SK-N-MC (cell line): Measurements from ENCODE around the gene AMMECR1.

Experiments
- EZH2 ChIP-seq: fragments of 200-600 bp; sonication (generic); IDR thresholded peaks from one replicate; pipeline ENCODE4 v1.6.1; 2017; ENCODE audit warnings: antibody characterized with exemption
- FOXP2 ChIP-seq: optimal IDR thresholded peaks from 2 replicates; pipeline ENCODE3; 2011; ENCODE audit warnings: mild to moderate bottlenecking, moderate library complexity; ENCODE audit not compliant: insufficient read depth; ENCODE audit errors: extremely low read length, control extremely low read depth
- POLR2AphosphoS5 ChIP-seq: IDR thresholded peaks from 2 replicates; pipeline ENCODE4 v1.6.1; 2012; ENCODE audit warnings: mild to moderate bottlenecking, low read depth, low read length, borderline replicate concordance

DNA sequence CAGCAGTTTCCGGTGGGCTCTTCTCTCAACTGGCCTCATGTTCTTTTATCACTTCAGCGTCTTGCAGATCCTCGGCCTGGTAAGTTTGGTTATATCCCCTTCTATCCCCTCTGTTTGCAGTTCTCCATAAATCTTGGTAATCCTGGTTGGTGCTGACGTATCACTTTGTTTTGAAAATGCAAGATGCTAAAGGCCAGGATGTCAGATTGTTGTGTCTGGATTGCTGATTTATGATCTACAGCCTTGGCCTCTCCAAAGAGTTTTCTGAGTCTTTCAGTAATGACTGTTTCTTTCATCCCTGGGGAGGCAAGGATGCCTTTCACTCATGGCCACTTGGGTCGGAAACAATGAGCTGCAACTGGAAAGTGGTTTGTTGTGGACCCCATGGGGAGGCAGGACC, 146.4 kb downstream of the AMMECR1 start:
- no peak for TF ChIP-seq EZH2
- no peak for TF ChIP-seq POLR2AphosphoS5
- TF ChIP-seq FOXP2 = no peak
